NCI-H1105 treated with DMSO at 0.1 percent for 48 hours (cell line): ENCODE data around the gene WDR64.

Experiments used
- DNase-seq: peaks from one replicate; lab custom pipeline; 2025; lab: John Stamatoyannopoulos, UW

WDR64 gene

DNA sequence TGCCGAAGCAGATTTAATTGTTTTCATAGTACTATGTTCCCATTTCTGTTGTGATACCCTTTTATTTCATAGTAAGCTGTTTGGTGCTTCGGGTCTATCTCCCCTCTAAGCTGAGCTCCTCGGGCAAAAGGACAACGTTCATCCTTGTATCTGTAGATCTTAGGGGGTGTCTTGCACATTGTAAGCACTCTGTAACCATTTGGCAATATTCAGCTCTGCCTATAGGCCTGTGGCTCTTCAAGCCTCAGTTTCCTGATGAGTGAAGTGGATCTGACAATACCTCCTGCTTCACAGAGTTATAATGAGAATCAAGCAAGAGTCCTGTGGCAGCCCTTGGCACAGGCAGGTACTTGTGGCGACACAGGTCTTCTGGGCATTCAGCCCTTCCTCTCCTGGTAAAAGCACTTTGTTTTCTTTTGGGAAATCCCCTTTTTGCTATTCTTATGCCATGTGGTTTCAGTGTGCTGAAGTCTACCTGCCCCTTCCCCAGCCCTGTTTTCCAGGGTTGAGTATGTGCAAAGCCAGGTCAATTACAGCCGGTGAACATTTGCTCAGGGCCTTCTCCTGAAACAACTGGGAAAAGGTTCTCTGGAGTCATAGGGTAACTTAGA lies 187.4 kb downstream of the WDR64 start:
- DNase-seq, result no peak

- no peak for DNase-seq
Measured at GRCh38 chr1:241840164-241840563, 188.1 kb downstream of the WDR64 start.

- DNase-seq, result peak; percentile 28
Measured at GRCh38 chr1:241841691-241842090, 189.6 kb downstream of the WDR64 start.

DNA sequence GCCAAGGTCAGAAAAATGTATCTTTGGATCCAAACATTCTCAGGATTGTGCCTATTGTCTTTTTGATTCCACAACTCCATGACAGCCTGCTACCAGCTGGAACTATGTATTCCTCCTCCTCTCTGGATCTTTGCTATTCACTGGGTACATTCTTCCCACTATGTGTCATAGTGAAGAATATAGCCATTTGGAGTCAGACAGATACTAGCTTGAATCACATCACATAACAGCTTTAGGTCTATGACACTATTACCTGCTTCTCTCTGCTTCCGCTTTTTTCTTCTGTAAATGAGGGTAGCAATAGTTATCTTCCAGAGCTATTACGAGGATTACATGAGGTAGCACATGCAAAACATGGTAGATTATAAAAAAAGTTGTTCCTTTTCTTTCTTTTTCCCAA lies 190.5 kb downstream of the WDR64 start:
- no peak for DNase-seq

- DNase-seq, result peak; percentile 3
Measured at GRCh38 chr1:241844593-241844992, 192.5 kb downstream of the WDR64 start.

DNA sequence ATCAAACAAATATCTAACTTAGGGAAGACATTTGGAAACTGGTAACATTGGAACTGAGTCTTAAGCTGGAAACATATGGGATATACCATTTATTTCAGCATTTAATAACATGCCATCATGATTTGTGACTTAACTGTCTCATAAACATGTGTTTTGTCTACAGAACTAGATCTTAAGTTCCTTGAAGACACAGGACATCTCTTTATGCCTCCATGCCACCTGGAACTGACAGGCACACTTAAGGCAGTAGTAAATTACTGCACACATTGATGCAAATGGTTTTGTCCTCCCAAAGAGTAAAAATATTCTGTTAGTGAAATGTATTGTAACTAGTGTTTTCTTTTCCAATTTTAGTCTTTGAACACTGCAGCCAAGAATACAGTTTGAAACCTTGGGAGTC lies 194.3 kb downstream of the WDR64 start:
- no peak for DNase-seq

DNA sequence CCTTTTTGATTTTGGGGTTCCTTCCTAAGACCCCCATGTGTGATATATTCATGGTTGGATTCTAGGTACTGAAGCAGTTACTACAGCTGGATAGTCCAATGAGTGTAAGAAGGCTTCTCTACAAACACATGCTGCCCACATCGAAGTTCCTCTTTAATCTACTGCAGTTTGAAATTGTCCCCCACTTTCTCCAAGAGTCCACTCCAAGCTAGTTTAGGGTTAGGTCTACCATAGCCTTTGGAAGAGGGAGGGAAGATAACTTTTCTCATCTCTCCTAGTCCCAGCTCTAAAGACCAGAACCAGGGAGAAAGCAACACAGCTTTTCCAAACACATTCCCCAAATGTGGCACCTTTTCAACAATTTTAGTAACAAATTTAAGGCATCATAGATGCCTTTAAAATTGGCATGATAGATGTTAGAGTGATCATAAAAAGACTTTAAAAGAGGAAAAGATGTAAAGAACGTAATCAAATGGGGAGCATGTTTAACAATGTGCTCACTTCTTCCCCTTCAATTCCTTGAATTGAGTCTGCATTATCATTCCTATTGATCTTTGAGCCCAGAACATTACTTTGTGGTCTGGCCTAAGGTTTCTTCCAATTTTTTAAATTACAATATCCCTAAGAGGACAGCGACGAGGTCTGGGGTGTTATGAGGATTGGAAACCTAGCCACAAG lies 194.9 kb downstream of the WDR64 start:
- no peak for DNase-seq

GRCh38 chr1:241847540-241847795 lies 195.4 kb downstream of the WDR64 start:
- no peak for DNase-seq

- peak; percentile 82 for DNase-seq
Measured at GRCh38 chr1:241847796-241848685, 196.0 kb downstream of the WDR64 start, which contains the start of gene EXO1. Gene EXO1, plus strand, starts transcription at chr1:241848204. Its CDS starts 2,222 bp downstream, at chr1:241850426.

DNA sequence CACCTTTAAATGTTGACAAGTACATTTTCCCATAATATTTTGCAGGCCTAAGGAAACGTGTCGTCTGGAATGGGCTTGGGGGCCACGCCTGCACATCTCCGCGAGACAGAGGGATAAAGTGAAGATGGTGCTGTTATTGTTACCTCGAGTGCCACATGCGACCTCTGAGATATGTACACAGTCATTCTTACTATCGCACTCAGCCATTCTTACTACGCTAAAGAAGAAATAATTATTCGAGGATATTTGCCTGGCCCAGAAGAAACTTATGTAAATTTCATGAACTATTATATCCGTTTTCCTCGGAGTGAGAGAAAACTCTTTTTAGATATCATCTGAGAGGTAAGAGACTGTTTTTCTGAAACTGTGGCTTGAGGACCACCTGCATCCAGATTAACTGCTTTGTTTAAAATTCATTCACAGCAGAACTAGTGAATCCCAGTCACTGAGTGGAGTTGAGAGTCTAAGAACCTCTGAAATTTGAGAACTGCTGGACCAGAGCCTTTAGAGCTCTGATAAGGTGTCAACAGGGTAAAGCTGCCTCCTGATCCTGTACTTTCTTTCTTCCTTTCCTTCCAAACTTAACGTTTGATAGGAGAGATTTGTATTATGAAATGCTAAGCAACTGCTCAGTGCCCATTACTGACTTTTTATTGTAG lies 196.7 kb downstream of the WDR64 start:
- peak; percentile 12 for DNase-seq

DNA sequence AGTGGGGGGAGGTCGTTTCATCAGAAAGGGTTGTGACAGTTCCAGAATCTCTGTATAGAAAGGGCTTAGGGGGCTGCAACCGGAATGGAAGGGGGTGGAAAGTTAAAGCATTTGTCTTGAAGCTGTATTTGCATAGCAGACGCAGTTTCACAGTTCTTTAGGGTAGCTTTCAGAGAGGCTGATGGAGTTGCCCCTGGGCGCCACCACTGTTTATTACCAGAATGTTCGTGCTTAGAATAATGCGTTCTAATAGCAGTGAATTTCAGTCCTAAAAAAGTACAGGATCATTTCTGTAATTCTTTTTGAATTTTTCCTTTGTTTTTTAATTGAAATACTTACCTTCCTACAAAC lies 197.2 kb downstream of the WDR64 start:
- no peak for DNase-seq
